Measurements from ENCODE around the gene MT2A. TPM values are rescaled to one million over a fixed set of nuclear protein-coding genes. Genes with fewer than 3 reads are reported as not detected.

MT2A gene
- total RNA-seq, 1 donor from 2014 or later: 160 TPM

DNA sequence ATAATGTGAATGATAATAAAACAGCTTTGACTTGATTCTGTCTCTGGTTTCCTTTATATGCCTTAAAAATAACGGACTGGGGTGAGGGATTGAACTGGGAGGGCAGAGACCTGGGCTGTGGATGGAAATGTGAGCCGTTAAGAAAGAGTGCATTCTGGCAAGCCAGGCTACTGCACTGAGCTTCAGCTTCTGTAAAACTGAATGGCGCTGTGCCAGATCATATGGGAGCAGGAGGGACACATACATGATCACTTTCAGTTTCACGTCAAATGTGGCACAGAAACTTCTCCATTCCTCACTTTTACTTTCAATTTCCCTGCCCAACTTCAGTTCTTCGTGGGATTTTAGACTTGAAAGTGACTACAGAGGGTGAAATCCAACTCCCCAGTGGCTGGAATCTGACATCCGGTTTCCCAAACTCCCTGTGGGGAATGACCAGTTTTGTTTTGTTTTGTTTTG, 1.1 kb downstream of the MT2A start:
- no peak for DNase-seq (ENCODE audit: low spot score)
- Mint-ChIP-seq H3K9me3 (ENCODE audit: low read depth) (no peaks in the 10 kb centered on the region), H3K36me3 (ENCODE audit: low read depth) (no peaks in the 10 kb centered on the region), H3K27me3 (ENCODE audit: low read depth) (no peaks in the 10 kb centered on the region), H3K4me3 (ENCODE audit: unreplicated experiment) (peak overlapping the region; percentile 76), H3K4me1 (ENCODE audit: low read depth) (peaks cover 73% of the 10 kb centered on the region), H3K27ac (ENCODE audit: unreplicated experiment) (peak overlapping the region; percentile 98)
- TF ChIP-seq, protein P1, sequence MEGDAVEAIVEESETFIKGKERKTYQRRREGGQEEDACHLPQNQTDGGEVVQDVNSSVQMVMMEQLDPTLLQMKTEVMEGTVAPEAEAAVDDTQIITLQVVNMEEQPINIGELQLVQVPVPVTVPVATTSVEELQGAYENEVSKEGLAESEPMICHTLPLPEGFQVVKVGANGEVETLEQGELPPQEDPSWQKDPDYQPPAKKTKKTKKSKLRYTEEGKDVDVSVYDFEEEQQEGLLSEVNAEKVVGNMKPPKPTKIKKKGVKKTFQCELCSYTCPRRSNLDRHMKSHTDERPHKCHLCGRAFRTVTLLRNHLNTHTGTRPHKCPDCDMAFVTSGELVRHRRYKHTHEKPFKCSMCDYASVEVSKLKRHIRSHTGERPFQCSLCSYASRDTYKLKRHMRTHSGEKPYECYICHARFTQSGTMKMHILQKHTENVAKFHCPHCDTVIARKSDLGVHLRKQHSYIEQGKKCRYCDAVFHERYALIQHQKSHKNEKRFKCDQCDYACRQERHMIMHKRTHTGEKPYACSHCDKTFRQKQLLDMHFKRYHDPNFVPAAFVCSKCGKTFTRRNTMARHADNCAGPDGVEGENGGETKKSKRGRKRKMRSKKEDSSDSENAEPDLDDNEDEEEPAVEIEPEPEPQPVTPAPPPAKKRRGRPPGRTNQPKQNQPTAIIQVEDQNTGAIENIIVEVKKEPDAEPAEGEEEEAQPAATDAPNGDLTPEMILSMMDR (IDR thresholded peaks at IDR 0.05): peak; percentile 25

DNA sequence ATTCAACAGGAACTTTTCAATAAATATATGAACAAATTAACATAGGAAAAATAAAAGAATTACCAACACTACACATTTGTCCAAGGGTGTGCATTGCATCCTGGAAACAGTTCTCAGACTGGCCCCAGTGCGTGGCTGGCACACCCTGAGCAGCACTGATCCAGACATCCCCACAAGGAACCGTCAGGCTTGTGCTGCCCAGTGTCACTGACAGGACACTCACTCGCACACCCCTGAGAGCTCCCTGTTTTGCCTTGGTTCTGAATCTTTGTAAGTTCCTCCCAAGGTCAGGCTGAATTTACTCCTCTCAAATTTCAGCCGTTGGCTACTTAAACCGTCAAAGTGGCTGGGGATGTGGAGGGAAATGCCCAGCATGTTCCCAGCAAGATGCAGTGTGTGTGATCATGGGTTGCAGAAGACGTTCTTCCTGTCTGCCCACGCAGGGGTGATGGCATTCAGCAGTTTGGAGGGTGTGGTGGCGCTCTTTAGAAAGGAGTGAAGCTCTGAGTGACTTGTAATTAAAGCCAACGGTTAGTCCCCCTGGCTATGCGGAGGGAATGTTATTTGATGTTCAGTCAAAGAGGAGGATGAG, 1.7 kb downstream of the MT2A start:
- DNase-seq (ENCODE audit: low spot score): no peak
- Mint-ChIP-seq H3K27me3 (ENCODE audit: low read depth) (no peaks in the 10 kb centered on the region), H3K27ac (ENCODE audit: unreplicated experiment) (peak overlapping the region; percentile 98), H3K4me3 (ENCODE audit: unreplicated experiment) (peak overlapping the region; percentile 76), H3K9me3 (ENCODE audit: low read depth) (no peaks in the 10 kb centered on the region), H3K36me3 (ENCODE audit: low read depth) (no peaks in the 10 kb centered on the region), H3K4me1 (ENCODE audit: low read depth) (peaks cover 79% of the 10 kb centered on the region)
- TF ChIP-seq, protein P1 (IDR thresholded peaks at IDR 0.05): peak; percentile 16

DNA sequence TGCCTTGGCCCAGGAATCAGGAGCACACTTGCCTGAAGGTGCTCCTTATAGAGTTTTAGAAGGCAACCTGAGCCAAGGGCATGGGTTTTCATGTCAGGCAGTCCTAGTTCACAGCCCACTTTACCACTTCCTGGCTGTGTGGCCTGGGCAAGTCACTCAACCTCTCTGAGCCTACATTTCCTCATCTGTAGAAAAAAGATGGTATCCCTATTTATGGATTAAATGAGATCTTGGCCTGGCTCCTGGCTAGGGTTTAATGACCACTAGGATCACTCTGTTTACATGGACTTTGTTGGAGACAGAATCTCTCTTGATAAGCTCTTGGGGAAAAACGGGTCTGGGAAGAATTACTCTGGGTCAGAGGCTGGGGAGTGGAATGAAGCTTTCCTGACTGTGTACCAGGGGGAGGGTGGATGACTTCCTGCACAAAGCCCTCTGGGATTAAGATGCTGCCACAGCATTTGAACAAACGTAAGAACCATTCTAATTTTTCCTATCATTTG, 2.3 kb downstream of the MT2A start:
- no peak for DNase-seq (ENCODE audit: low spot score)
- H3K27me3 Mint-ChIP-seq (ENCODE audit: low read depth): no peaks in the 10 kb centered on the region
- no peaks in the 10 kb centered on the region for H3K36me3 Mint-ChIP-seq (ENCODE audit: low read depth)
- no peaks in the 10 kb centered on the region for H3K9me3 Mint-ChIP-seq (ENCODE audit: low read depth)
- H3K4me3 Mint-ChIP-seq (ENCODE audit: unreplicated experiment): peak overlapping the region; percentile 76
- peaks cover 81% of the 10 kb centered on the region for H3K4me1 Mint-ChIP-seq (ENCODE audit: low read depth)
- H3K27ac Mint-ChIP-seq (ENCODE audit: unreplicated experiment): peak overlapping the region; percentile 98
- TF ChIP-seq, protein P1 (IDR thresholded peaks at IDR 0.05): no peak

DNA sequence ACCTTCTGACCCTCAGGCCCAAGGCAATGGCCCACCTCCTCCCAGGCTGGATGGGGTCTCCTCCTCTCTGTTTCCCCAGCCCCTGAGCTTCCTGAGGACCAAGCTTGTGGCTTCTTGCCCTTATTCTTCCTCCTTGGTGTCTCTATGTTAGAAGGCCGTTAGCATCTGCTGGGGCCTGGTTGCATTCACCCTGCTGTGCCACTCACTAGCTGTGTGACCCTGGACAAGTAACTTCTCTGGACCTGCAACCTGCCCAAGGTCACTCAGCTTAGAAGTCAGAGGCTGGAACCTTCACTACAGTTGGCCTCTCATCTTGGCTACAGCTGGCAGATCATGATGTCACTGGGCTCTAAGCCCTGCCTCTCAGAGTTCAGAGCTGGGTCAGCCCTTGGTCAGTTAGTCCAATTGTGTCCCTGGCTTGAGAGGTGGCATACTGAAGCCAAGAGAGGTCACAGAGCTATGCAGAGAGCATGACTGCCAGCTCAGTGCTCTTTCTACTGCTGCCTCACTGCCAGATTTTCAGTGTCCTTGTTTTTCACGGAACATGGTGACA, 3.0 kb downstream of the MT2A start:
- no peak for DNase-seq (ENCODE audit: low spot score)

DNA sequence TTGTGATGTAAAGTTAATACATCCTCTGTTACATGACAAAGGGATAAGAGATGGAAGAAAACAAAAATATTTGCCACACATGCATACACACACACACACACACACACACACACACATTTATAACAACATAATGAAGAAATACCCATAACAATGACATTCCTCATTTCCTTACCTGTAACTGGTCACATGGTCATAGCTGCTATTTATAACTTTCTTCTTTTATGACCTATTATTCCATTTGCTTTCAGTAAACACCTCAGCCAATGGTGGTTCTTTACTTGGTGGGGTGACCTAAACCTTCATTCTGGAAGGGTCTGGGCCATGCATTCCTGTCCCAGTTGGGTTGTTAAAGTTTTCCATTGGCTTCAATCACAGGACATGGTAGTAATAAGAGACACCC, 5.3 kb downstream of the MT2A start:
- no peaks in the 10 kb centered on the region for H3K36me3 Mint-ChIP-seq (ENCODE audit: low read depth)
- TF ChIP-seq, protein P1 (IDR thresholded peaks at IDR 0.05): no peak
- H3K4me1 Mint-ChIP-seq (ENCODE audit: low read depth): peaks cover 58% of the 10 kb centered on the region
- no peaks in the 10 kb centered on the region for H3K9me3 Mint-ChIP-seq (ENCODE audit: low read depth)
- no peak overlapping the region for H3K27ac Mint-ChIP-seq (ENCODE audit: unreplicated experiment)
- DNase-seq (ENCODE audit: low spot score): no peak
- peaks cover 2% of the 10 kb centered on the region for H3K27me3 Mint-ChIP-seq (ENCODE audit: low read depth)
- H3K4me3 Mint-ChIP-seq (ENCODE audit: unreplicated experiment): no peak overlapping the region

More for the DNA sequence above, 3.0 kb downstream of the MT2A start:
- no peak overlapping the region for H3K4me3 Mint-ChIP-seq (ENCODE audit: unreplicated experiment)
- H3K36me3 Mint-ChIP-seq (ENCODE audit: low read depth): no peaks in the 10 kb centered on the region
- TF ChIP-seq, protein P1 (IDR thresholded peaks at IDR 0.05): no peak
- no peaks in the 10 kb centered on the region for H3K9me3 Mint-ChIP-seq (ENCODE audit: low read depth)
- H3K4me1 Mint-ChIP-seq (ENCODE audit: low read depth): peaks cover 74% of the 10 kb centered on the region
- no peaks in the 10 kb centered on the region for H3K27me3 Mint-ChIP-seq (ENCODE audit: low read depth)
- peak overlapping the region; percentile 98 for H3K27ac Mint-ChIP-seq (ENCODE audit: unreplicated experiment)
